MCF 10A (cell line): ENCODE measurements around the gene FCRL2. TPM values are rescaled to one million over a fixed set of nuclear protein-coding genes. Genes with fewer than 3 reads are reported as not detected.

Source experiments
- BruUV-seq: library from RNA; stranded (reverse); fragments of 400-500 nt; replicated peaks from 2 replicates; lab custom pipeline; 2021; lab: Mats Ljungman, UMichigan
- CTCF ChIA-PET: fragments of 300-600 bp; sonication (Branson Sonifier 250); formaldehyde crosslinking; extraction: SDS; loops from one replicate; lab custom pipeline; 2021; ENCODE audit warnings: antibody characterized with exemption, inconsistent platforms; lab: Yijun Ruan, JAX
- POLR2A ChIA-PET: fragments of 300-600, 350-650 bp; sonication (Branson Sonifier 250); formaldehyde crosslinking; extraction: SDS; loops from one replicate; lab custom pipeline; 2020; ENCODE audit warnings: antibody characterized with exemption, inconsistent platforms; lab: Yijun Ruan, JAX
- DNase-seq: peaks from one replicate; pipeline ENCODE4 v3.0.0-alpha.2; 2018; ENCODE audit not compliant: unreplicated experiment
- H3K27ac Mint-ChIP-seq: one replicate; pipeline ENCODE4 v1.8.0; 2022; ENCODE audit warnings: mild to moderate bottlenecking, low read depth, mixed read lengths; ENCODE audit not compliant: unreplicated experiment
- H3K27me3 Mint-ChIP-seq: one replicate; pipeline ENCODE4 v1.8.0; 2022; ENCODE audit warnings: mixed read lengths; ENCODE audit not compliant: insufficient read depth, unreplicated experiment
- H3K36me3 Mint-ChIP-seq: one replicate; pipeline ENCODE4 v1.8.0; 2022; ENCODE audit warnings: mild to moderate bottlenecking, moderate library complexity, mixed read lengths; ENCODE audit not compliant: insufficient read depth, unreplicated experiment
- H3K4me1 Mint-ChIP-seq: one replicate; pipeline ENCODE4 v1.8.0; 2022; ENCODE audit warnings: mixed read lengths; ENCODE audit not compliant: insufficient read depth, unreplicated experiment
- H3K4me3 Mint-ChIP-seq: one replicate; pipeline ENCODE4 v1.8.0; 2022; ENCODE audit warnings: mild to moderate bottlenecking, moderate library complexity, mixed read lengths; ENCODE audit not compliant: unreplicated experiment
- H3K9me3 Mint-ChIP-seq: one replicate; pipeline ENCODE4 v1.8.0; 2022; ENCODE audit warnings: mixed read lengths; ENCODE audit not compliant: unreplicated experiment
- intact Hi-C: fragments of 100-400 bp; cut with micrococcal nuclease; formaldehyde crosslinking; loops from 2 replicates; pipeline ENCODE4 v1.14.1; 2022
- total RNA-seq: library from RNA; stranded (reverse); gene quantifications from 2 replicates; pipeline ENCODE4 v1.2.3, GENCODE V29; 2022
- TF ChIP-seq, protein P1 (sequence below): fragments of 200-600 bp; IDR thresholded peaks from one replicate; pipeline ENCODE4 v1.8.0; 2022; ENCODE audit warnings: antibody characterized with exemption, mild to moderate bottlenecking; ENCODE audit not compliant: unreplicated experiment

Gene FCRL2
- total RNA-seq, 1 experiment from 2014 or later: not detected

DNA sequence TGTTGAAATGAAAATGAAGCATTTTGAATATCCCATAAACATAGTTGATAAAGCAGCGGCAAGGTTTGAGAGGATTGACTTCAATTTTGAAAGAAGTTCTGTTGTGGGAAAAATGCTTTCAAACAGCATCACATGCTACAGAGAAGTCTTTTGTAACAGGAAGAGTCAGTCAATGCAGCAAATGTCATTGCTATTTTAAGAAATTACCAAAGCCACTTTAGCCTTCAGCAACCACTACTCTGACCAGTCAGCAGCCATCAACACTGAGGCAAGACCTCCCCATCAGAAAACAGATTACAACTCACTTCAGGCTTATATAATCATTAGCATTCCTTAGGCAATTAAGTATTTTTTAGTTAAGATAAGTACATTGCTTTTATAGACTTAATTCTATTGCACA lies 42.6 kb downstream of the FCRL2 start:
- Mint-ChIP-seq H3K36me3 (no peaks in the 10 kb centered on the region), H3K27ac (no peak overlapping the region), H3K9me3 (no peaks in the 10 kb centered on the region), H3K27me3 (peaks cover 15% of the 10 kb centered on the region), H3K4me3 (no peak overlapping the region), H3K4me1 (no peaks in the 10 kb centered on the region)
- POLR2A ChIA-PET: no interaction called here
- BruUV-seq: no TSS peak
- intact Hi-C loops: no loop called here
- CTCF ChIA-PET: no interaction called here
- TF ChIP-seq, protein P1, sequence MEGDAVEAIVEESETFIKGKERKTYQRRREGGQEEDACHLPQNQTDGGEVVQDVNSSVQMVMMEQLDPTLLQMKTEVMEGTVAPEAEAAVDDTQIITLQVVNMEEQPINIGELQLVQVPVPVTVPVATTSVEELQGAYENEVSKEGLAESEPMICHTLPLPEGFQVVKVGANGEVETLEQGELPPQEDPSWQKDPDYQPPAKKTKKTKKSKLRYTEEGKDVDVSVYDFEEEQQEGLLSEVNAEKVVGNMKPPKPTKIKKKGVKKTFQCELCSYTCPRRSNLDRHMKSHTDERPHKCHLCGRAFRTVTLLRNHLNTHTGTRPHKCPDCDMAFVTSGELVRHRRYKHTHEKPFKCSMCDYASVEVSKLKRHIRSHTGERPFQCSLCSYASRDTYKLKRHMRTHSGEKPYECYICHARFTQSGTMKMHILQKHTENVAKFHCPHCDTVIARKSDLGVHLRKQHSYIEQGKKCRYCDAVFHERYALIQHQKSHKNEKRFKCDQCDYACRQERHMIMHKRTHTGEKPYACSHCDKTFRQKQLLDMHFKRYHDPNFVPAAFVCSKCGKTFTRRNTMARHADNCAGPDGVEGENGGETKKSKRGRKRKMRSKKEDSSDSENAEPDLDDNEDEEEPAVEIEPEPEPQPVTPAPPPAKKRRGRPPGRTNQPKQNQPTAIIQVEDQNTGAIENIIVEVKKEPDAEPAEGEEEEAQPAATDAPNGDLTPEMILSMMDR: no peak
- no peak for DNase-seq

DNA sequence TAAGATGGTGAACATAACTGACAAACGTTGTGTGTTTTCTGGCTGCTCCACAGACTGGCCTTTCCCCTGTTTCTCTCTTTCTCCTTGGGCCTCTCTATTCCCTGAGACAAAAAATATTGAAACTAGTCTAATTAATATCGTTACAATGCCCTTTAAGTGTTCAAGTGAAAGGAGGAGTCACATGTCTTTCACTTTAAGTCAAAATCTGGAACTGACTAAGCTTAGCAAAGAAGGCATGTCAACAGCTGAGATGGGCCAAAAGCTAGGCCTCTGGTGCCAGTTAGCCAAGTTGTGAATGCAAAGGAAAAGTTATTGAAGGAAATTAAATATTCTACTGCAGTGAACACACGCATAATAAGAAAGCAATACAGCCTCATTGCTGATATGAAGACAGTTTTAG lies 44.2 kb downstream of the FCRL2 start:
- ChIA-PET POLR2A (no interaction called here), CTCF (interaction anchor here (1.0 kb wide), 1 partner anchor 14 kb away, joined by 5 read pairs; no protein-coding TSS in a partner anchor)
- TF ChIP-seq, protein P1: no peak
- no peaks in the 10 kb centered on the region for H3K4me1 Mint-ChIP-seq
- no peak overlapping the region for H3K4me3 Mint-ChIP-seq
- intact Hi-C loops: no loop called here
- no peaks in the 10 kb centered on the region for H3K9me3 Mint-ChIP-seq
- H3K36me3 Mint-ChIP-seq: no peaks in the 10 kb centered on the region
- H3K27me3 Mint-ChIP-seq: peaks cover 15% of the 10 kb centered on the region
- no peak for DNase-seq
- no peak overlapping the region for H3K27ac Mint-ChIP-seq
- BruUV-seq: no TSS peak

DNA sequence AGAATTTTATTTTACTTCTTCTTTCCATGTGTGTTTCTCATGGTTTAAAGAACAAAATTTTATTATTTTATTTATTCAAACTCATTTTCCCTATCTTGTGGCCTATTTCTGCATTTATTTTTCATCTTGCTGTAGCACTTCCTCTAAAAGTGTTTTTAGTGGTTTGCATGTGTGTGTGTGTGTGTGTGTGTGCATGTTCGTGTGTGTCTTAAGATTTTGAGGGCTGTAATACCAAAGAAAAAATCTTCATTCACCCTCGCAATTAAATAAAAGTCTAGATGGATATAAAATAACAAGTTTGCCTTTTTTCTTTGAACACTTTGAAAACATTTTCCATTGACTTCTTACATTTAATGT lies 51.7 kb downstream of the FCRL2 start:
- ChIA-PET CTCF (interaction anchor here (1.2 kb wide), 1 partner anchor 145 kb away, joined by 6 read pairs; no protein-coding TSS in a partner anchor), POLR2A (no interaction called here)
- TF ChIP-seq, protein P1: no peak
- no TSS peak for BruUV-seq
- Mint-ChIP-seq H3K27me3 (peaks cover 16% of the 10 kb centered on the region), H3K9me3 (peaks cover 8% of the 10 kb centered on the region), H3K4me1 (no peaks in the 10 kb centered on the region), H3K27ac (no peak overlapping the region), H3K36me3 (no peaks in the 10 kb centered on the region), H3K4me3 (no peak overlapping the region)
- DNase-seq: no peak
- intact Hi-C loops: no loop called here

DNA sequence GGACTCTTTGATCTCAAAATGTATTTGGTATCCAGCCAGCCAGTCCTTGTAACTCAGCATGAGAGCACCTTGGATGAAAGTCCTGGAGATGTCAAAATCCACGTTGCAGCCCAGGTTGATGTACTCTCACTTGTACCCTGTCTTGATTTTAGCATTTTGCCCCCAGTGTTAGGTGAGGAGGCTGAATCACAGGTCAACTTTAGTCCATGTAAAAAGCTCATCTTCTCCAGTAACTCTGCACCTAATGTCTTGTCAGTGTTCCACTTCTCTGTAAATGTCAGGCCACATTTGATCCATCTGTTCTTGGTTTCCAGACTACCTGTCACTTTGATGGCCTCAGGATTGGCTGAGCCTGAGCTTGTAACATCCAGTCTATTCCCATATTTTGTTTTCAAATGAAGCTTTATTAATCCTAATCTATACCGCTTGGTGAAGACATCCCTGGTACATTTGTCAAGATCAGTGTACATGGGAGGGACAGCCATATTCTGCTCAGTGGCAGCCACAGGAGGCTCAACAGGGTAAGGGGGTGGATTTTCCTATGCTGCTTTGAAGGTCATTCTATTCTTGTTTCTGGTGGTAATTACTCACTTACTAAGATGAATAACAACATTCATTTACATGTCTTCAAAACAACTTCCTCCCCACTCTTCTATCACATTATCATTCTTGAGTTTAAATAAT lies 52.3 kb downstream of the FCRL2 start:
- no peaks in the 10 kb centered on the region for H3K4me1 Mint-ChIP-seq
- no peak overlapping the region for H3K4me3 Mint-ChIP-seq
- CTCF ChIA-PET: interaction anchor here (0.5 to 1.4 kb wide), 5 partner anchors 29 to 1490 kb away, joined by 3 to 9 read pairs (median 3); no protein-coding TSS in a partner anchor
- no peak for DNase-seq
- POLR2A ChIA-PET: no interaction called here
- no peak overlapping the region for H3K27ac Mint-ChIP-seq
- peaks cover 20% of the 10 kb centered on the region for H3K27me3 Mint-ChIP-seq
- H3K9me3 Mint-ChIP-seq: peaks cover 8% of the 10 kb centered on the region
- TF ChIP-seq, protein P1: no peak
- BruUV-seq: no TSS peak
- intact Hi-C loops: no loop called here
- H3K36me3 Mint-ChIP-seq: no peaks in the 10 kb centered on the region
